ENCODE measurements around the gene RELT.

The RELT gene, protein sequence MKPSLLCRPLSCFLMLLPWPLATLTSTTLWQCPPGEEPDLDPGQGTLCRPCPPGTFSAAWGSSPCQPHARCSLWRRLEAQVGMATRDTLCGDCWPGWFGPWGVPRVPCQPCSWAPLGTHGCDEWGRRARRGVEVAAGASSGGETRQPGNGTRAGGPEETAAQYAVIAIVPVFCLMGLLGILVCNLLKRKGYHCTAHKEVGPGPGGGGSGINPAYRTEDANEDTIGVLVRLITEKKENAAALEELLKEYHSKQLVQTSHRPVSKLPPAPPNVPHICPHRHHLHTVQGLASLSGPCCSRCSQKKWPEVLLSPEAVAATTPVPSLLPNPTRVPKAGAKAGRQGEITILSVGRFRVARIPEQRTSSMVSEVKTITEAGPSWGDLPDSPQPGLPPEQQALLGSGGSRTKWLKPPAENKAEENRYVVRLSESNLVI

DNA sequence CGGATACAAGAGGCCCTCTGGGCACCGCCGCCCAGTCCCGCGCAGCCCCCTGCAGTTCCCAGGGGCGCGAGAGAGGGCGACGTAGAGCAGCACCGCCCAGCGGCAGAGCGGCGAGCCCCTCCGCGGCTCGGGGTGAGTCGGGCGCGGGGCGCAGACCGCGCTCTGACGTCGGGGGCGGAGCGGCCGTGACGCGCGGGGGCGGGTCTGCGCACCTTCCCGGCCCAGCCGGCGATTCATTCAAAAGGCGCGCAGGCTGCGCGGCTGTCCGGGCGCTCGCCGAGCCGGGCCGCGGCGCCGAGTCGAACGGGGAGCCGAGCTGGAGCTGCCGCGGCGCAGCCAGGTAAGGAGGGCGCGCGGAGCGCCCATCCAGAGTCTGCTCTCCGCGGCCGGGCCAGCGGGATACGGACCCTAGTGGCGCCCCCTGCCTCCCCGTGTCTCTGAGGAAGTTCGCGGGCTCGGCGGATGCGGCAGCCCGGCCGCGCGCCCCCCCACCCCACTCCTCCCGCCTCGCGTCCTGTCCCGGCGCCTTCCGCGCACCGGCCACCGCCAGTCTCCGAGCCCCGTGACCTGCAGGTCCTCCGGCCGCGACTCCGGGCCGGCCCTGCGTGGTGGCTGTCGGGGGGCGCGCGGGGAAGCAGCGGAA is at the start of gene RELT:
Gene RELT, plus strand, starts transcription at position 240 of the 643 bp plus-strand sequence. CDS start 12,738 bp downstream, outside the sequence.
- peak; percentile 24 to 91 (median 71) for DNase-seq

DNA sequence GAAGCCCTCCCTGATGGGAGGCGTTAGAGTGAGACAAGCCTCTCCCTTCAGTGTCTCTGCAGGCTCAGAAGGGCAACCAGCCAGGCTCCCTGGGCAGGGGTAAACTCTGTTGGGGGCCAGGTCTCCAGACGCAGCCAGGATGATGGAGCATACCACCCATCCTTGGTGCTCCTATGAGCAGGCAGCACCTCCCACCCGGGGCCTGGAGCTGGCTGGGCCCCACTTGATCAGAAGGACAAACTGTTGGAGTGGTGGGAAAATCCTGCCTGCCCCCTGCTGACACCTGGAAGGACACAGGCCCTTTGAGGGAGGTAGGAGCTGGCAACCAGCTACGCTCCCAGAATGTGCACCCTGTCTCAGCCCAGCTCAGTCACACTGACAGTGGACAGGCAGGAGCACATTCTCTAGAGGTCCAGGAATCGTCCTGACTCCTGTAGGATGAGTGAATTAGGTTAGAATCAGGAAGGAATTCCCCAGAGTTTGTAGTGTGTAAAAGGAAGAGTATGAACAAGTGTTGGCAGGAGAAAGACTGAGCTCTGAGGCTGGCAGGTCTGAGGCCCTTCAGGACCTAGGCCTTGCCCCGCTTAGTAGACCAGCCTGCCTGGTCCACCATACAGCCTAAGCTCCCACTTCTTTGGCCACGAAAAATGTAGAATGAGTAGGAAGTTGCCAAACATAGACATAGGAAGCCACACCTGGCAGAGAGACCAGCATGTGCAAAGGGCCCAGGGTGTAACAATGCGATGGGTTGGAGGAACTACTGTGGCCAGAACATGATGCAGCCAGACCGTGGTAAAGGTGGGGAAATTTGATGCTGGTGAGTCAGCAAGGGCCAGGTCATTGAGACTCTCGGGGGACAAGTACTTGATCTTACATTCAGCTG is 49.0 kb upstream of the RELT start:
- DNase-seq: no peak

DNA sequence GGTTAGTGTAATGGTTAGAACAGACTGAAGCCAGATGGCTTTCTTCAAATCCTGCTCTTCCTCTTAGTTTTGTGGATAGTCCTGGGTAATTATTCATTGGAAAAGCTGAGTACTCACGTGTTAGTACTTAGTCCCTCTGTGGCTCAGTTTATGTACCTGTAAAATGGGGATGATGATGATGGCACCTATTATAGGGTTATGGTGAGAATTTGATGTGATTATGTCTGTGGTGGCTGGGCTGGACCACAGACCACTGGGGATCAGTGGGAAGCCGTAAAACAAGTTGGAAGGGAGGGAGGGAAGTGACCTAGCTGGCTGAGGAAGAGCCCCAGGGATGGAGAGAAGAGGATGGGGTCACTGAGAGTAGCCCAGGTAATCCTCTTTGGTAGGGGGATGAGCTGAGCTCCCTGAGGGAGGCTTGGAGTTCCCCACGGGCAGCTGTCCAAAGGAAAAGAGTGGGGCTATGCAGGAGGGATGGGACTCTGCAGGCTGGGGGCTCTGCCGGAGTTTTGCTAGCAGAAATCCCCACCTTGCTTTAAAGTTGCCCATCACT is 48.3 kb upstream of the RELT start:
- DNase-seq: no peak

DNA sequence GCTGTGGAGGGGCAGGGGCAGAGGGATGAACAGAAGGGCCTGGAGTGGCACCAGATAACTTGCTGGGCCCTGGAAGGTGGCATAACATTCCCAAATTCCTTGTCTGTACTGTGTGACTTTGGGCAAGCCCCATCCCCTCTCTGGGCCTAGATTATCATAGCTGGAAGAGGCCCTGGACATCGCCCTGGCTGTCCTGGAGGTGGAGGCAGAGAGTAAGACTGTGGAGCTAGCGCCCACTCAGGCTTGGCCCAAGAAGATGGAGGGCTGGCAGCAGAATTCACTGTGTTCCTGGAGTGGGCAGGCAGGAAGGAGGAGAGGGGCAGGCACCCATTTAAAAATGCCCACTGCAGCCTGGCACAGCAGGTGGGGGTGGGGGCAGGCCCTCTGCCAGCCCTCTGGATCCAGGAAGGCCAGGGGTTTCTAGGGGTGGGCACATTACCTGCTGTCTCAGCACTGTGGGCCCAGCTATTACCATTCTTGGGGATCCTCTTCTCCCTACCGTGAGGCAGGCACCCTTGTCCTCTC is 45.6 kb upstream of the RELT start:
- no peak for DNase-seq

DNA sequence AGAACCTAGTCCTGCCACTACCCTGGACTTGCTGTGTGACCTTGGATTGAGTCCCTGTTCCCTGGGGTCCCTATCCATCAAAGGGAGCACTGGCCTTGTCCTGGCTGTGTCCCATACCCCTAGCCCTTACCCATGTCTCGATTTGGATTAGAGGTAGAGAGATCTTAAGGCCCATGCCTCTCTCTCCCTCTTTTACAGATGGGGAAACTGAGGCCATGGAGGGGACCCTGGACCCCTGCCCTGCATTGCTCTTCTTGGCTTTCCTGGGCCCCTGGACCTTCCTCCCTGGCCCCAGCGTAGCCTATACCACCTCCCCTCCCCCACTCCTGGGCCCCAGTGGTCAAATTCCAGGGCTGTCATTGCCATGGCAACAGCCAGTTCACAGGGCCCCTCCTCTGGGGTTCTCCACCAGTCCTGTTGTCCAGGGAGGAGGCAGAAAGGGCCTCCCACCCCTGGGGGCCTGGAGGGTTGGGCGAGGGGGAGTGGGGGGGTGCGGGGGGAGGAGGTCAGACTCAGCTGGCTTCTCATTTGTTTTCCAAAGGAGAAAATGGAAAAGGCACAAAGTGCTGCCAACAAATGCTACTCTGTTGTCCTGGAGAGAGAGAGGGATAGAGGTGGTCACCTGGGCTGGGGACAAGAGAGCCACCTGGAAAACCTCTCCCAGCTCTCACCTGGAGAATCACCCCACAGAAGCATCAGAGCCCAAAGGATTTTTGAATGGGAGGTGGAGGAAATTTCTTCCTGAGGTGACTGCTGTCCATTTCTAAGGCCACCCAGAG is 44.9 kb upstream of the RELT start:
- DNase-seq: no peak

DNA sequence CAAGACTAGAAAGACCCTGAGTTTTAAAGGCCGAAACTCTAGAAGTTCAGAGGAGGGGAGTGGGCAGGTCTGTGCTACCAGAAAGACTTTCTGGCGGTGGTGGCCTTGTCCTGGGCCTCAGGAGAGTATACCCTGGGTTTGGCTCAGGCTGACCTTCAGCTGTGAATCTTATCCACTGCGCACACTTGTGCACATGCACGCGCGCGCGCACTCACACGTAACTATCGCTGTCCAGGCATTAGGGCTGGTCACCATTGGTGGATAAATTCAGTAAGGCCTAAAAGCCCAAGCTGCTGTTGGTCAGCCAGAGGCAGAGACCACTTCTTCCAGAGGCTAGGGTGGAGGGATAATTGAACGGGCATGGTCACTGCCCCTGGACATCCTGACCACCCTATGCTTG is 43.0 kb upstream of the RELT start:
- DNase-seq: no peak

DNA sequence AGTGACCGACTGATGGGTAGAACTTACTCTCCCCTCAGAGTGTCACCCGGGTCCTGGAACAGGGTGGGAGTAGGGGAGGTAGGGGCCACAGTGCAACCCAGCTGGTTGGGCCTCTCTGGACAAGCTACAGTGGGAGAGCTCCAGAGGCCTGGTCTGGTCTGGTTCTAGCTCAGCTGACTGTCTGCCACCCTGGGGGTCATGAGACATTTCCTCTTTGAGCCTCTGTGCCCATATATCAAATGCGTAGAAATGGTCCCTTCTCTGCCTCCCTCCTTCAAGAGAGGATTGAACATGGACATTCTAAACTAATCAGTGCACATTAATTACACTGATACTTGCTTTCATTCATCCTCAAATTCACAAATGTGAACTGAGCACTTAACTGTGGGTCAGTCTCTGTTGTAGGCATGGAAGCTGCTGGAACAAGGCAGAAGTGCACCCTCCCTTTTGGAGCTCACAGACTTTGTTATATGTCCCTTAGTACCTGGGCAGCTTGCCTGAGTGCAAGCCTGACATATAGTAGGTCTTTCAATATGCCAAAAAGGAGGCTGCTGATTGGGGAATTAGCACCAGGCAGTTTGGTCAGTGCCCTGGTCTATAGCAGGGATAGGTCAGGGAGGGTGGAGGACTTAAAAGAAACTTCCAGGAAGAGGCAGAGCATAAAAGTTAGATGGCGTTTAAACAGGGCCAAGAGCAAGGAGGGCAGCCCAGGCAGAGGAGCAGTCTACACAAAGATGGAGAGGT is 42.4 kb upstream of the RELT start:
- DNase-seq: no peak

DNA sequence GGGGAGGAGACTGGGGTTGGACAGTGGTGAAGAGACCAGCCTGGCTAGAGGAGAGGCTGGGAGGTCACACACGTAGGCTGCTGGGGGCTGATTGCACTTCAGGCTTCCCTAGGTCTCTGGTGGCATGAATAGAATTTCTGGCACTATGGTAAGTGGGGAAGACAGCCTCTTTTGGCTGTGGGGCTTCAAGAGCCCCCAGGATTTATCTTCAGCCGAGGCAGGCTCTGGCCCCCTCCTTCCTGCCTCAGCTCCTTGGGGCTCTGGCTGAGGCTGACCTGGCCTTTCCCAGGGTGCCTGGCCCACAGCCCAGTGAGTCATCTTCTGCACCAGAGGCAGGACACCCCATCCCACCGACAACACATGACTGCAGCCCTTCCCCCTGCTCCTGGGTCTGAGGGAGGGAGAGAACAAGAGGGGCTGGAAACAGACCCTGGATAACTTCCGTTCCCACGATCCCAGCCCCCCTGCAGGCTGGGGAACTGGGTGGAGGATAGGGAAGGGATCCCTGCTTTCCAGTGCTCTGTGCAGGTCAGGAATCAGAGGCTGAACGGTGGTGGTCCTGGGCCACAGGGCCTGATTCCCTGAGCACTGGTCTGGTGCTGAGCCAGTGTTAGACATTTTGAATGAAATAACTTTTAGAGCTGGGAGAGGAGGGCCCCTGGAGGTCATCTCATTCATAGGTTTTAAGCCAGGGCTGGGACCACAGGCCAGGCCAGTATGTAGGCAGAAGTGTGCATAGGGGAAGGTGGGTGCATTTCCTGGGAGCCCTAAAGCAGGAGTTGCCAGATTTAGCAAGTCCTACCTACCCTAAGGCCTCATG is 41.6 kb upstream of the RELT start:
- DNase-seq: peak in 4 of 56 donors; percentile 13 to 55 (median 38)

DNA sequence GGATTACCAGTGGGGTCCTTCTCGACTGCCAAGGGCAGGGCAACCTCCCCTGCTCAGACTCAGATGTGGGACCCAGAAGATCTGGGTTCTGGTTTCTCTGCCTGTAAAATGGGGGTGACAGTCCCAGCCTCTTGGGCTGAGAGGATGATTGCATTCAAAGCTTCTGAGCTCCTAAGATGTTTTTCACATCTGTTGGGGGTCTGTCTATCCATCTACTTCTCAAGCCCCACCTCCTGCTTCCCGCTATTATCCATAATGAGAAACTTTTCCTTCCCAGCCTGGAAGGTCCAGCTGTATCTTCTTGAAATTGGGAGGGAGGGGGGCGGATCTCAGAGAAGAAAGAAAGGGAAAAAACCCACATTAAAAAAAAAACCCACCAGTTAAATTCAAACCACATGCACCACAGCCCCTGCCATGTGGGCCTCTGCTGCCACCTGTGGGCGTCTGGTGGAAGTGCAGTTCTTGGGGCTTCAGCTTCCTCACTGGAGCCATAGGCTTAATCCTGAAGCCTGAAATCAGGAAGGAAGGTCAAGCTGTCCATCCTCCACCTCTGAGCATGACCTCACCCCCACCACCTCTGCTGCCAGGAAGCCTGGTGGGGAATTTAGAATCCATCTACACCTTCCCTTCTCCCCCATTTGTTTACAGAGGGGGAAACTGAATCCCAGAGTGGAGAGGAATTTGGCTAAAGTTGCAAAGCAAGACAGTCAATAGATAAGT is 40.8 kb upstream of the RELT start:
- DNase-seq: peak in 53 of 56 donors; percentile 16 to 93 (median 72)

DNA sequence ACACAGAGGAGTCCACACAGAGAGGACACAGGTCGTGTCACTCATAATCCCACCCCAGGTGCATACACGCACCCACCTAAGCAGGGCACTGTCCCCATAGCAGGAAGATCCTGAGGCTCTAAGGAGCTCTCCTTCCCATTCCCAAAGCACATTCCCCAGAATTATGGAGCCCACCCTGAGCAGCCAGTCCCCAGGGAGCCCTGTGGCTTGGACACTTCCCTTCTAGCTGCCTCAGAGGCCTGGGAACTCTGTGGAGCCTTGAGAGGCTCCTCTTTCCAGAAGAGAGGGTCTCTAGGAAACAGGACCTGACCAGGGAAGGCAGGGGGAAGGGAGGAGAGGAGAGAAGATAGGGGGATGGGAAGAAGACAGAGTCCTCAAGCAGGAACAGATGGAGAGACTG is 38.4 kb upstream of the RELT start:
- no peak for DNase-seq

DNA sequence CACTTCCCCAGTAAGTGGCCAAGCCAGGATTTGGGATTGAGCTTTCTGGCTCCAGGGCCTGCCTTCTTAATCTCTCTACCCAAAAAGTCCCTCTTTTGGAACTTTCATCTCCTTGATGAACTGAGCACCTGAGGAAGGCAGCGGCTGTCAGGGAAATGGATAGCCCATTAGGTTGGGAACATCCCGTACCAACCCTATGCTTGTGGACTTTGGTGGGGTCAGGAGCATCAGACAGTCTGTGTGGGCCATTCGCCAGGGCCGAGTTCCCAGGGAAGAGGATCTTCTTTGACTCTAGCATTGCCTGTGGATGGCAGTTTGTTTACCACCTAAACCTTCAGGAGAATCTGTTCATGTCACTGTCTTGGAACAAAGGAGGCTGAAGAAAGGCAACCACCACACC is 37.9 kb upstream of the RELT start:
- no peak for DNase-seq

DNA sequence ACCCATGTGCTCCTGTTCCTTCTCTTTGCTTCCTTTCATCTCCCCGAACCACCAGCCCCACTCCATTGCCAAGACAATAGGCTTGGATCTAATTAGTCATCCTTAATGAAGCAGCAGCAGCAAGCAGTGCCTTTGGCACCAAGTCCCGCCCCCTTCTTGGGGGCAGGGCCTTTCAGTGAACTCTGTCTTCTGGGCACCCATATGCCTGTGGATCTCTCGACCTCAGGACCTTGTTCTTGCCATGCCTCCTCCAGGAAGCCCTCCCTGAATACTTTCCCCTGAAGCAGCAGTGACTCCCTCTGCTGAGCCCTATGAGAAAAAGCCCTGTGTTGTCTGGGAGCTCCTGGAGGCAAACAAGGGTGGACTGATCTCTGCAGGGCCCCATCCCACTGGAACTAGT is 36.0 kb upstream of the RELT start:
- no peak for DNase-seq

DNA sequence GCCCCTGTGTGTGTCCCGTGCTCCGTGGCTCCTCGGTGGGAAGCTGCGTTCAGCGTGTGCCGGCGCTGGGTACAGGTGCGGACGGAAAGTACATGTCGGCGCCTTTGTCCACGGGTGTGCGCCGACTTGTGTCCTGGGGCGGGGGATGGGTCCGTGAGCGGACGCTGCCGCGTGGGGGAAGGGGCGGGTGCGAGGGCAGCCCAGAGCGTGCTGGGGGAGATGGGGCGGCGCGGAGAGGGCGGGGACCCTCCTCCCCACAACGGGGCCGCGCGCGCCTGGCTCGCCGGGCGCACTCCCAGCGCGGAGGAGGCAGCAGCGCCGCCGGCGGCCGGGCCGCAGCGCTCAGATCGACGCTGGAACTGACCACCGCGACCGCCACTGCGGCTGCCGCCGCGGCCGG is 33.6 kb upstream of the RELT start:
- peak in 7 of 56 donors; percentile 23 to 52 (median 36) for DNase-seq

DNA sequence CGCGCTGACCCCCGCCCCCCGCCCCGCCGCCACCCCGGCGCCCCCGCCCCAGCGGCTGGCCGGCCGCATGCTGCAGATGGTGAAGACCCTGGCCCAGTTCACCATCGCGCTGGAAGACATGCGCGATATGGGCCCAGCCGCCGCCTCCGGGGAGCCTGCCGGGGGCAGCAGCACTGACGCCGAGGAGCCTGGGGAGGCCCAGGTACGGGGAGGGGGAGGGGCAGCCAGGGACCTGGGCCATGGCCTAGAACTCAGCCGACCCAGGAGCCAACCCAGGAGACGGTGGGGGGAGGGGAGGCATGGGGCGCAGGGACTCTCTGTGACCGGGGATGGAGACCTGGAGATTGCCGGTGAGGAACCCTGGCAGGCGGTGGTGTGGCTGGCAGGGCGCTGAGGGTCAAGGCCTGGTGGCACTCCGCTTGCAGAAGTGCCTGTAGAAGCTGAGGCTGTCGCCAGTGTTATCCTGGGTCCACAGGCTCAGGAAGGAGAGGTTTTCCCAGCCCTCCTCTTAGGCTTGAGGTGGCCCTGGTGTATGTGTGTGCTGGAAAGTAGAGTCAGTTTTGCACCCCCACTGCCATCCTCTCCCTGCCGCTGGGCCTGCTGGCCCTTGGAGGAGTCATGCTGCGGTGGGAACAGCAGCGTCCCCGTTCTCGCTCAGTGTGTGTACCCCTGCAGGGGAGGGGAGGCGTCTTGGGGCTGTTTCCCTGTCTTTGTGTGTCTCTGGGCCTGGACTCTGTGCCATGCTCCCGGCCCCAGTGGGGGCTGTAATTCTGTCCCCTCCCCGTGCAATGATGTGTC is 32.9 kb upstream of the RELT start:
- DNase-seq: peak in 5 of 56 donors; percentile 16 to 46 (median 22)

DNA sequence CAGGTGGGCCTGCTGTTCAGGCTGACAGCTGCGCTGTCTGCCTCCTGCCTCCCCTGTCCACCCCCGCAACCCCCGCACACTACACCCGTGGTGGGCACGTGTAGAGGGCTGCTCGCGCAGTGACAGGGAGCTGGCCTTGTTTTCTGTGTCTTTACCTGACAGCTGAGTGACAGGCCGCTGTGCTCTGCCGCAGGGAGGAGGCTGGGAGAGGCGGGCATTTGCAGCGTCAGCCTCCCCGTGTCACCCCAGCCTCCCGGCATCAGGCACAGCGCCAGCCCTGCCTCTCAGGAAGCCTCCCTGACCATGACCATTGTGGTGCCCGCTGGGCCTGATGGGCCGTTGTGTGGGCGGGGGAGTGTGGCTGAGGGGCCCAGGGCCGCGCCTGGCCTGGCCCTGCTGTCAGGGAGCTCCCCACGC is 32.0 kb upstream of the RELT start:
- DNase-seq: peak in 39 of 56 donors; percentile 11 to 76 (median 50)

DNA sequence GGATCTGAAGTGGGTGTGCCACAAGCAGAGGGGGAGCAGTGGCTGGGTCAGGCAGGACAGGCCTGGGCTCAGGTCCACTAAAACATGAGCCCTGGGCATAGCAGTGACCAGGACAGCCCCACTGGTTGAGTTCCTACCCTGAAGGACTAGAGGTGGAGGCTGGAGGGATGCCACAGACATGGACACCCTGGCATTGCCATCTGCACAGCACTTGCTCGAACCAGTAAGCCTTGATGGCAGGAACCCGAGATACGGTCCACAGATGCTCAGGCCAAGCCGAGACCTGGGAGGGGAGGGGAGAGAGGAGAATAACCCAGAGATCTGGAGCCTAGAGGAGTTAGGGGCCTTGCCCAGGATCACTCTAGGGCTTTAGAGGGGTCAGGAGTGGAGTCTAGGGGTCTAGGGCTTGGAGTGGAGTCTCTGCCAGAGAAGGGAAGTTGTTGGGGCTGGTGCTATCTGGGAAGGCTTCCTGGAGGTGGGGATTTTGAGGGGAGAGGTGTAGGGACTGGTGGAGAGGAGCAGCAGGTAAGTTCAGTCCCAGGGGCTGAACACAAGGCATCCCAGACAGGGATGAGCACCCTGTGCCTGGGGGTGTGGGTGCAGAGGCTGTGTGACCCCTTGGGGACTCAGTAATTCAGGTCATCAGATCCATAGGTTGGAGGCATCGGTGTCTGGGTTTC is 30.6 kb upstream of the RELT start:
- DNase-seq: no peak
